ENCODE results near the gene POLH. TPM values are rescaled to one million over a fixed set of nuclear protein-coding genes. Genes with fewer than 3 reads are reported as not detected.
"Not testable (repeated sequence)": the region's sequence is repeated elsewhere in the genome, so short reads cannot be mapped to it uniquely, and the experiment has no call there.

POLH gene
- polyA plus RNA-seq, 6 donors from 2014 or later, result 15.1 to 41.4 (median 19.1) TPM

DNA sequence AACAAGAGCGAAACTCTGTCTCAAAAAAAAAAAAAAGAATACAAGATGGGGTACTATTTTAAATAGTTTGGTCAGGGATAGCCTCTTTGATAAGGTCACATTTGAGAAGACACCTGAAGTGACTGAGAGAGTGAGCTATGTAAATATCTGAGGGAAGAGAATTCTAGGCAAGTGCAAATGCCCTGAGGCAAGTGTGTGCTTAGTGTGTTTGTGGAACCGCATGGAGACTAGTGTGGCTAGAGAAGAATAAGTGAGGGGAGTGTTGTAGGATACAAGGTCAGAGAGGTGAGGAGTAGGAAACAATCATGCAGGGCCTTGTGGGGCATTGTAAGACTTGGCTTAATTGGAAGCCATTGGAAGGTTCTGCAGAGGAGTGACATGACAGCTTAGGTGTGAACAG, 72.3 kb downstream of the POLH start:
- Mint-ChIP-seq H3K36me3 (no peaks in the 10 kb centered on the region), H3K4me3 (peak overlapping the region in 1 of 8 donors; percentile 10), H3K9me3 (no peaks in the 10 kb centered on the region), H3K27ac (peak overlapping the region in 1 of 6 donors; percentile 3), H3K4me1 (peaks cover 15 to 17% (median 15%) of the 10 kb centered on the region in 3 donors), H3K27me3 (peaks cover 0 to 6% (median 0%) of the 10 kb centered on the region in 3 donors)
- DNase-seq, result no peak
- no peak for ATAC-seq (ENCODE audit: low read depth in 2 of 2)

DNA sequence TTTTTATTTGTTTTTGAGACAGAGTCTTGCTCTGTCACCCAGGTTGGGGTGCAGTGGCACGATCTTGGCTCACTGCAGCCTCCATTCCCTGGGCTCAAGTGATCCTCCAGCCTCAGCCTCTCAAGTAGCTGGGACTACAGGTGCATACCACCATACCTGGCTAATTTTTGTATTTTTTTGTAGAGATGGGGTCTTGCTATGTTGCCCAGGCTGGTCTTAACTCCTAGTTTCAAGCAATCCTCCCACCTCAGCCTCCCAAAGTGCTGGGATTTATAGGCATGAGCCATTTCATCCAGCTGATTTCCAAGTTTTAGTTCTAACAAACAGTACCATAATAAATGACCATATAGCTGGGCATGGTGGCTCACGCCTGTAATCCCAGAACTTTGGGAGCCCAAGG, 76.8 kb downstream of the POLH start:
- not testable (repeated sequence) for H3K27ac Mint-ChIP-seq; H3K36me3 Mint-ChIP-seq; ATAC-seq (ENCODE audit: low read depth in 2 of 2)

DNA sequence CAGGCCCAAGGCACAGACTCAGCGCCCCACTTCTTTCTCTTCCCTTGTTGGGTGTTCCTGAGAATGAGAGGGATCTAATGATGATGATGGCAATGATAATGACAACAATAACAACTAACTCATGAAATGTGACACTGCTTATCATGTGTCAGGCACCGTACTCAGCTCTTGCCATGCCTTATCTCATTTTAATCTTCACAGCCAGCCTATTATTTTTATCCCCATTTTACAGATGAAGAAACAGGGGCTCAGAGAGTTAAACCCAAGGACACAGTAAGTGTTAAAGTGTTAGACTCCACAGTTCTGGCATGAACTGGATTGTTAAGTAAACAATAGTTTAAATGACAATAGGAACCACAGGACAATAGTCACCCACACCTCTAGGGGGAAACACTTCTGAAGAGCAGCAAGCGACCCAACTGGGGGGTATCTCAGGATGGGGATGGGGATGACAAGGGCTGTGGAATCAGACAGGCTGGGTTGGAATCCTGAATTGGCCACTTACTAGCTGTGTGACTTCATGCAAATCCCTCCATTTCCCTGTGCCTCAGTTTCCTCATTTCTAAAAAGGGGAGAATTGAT, 81.3 kb downstream of the POLH start:
- Mint-ChIP-seq H3K9me3 (peaks cover 0 to 5% (median 0%) of the 10 kb centered on the region in 7 donors), H3K4me1 (no peaks in the 10 kb centered on the region), H3K4me3 (no peak overlapping the region), H3K27me3 (peaks cover 0 to 18% (median 6%) of the 10 kb centered on the region in 3 donors), H3K36me3 (peaks cover 0 to 5% of the 10 kb centered on the region in 2 donors), H3K27ac (no peak overlapping the region)
- DNase-seq (no peak), ATAC-seq (ENCODE audit: low read depth in 2 of 2) (no peak)

More for the DNA sequence above, 76.8 kb downstream of the POLH start:
- not testable (repeated sequence) for H3K4me3 Mint-ChIP-seq, H3K9me3 Mint-ChIP-seq, DNase-seq, H3K4me1 Mint-ChIP-seq
- H3K27me3 Mint-ChIP-seq, result peaks cover 0 to 24% (median 6%) of the 10 kb centered on the region in 3 donors

DNA sequence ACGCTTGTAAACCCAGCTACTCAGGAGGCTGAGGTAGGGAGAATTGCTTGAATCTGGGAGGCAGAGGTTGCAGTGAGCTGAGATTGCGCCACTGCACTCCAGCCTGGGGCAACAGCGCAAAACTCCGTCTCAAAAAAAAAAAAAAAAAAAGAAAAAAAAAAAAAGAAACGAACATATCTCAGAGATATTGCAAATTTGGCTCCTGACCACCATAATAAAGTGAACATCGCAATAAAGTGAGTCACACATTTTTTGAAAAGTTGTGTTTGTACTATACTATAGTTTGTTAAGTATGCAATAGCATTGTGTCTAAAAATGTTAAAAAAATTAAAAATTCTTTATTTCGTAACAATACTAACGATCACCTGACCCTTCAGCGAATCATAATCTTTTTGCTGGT, 82.2 kb downstream of the POLH start:
- Mint-ChIP-seq H3K4me1 (no peaks in the 10 kb centered on the region), H3K9me3 (peaks cover 0 to 5% (median 0%) of the 10 kb centered on the region in 7 donors), H3K4me3 (no peak overlapping the region), H3K27ac (no peak overlapping the region), H3K36me3 (peaks cover 0 to 5% of the 10 kb centered on the region in 2 donors), H3K27me3 (peaks cover 0 to 18% (median 6%) of the 10 kb centered on the region in 3 donors)
- ATAC-seq (ENCODE audit: low read depth in 2 of 2) (no peak), DNase-seq (no peak)

DNA sequence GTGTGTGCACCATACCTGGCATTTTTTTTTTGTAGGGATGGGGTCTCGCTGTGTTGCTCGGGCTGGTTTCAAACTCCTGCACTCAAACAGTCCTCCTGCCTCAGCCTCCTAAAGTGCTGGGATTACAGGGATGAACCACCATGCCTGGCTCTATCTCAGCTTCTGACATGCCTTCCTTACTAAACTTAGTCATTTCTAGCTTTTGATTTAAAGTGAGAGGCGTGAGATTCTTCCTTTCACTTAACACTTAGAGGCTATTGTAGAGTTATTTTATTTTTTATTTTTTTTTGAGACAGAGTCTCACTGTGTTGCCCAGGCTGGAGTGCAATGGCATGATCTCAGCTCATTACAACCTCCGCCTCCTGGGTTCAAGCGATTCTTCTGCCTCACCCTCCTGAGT, 87.0 kb downstream of the POLH start:
- H3K4me1 Mint-ChIP-seq, result peaks cover 9 to 13% (median 12%) of the 10 kb centered on the region in 3 donors
- H3K27ac Mint-ChIP-seq; H3K4me3 Mint-ChIP-seq; H3K9me3 Mint-ChIP-seq; DNase-seq; ATAC-seq (ENCODE audit: low read depth in 2 of 2); H3K36me3 Mint-ChIP-seq; H3K27me3 Mint-ChIP-seq: not testable (repeated sequence)

Other genes with a start within 250 kb of the POLH start
- gene ZNF318, start 206.5 kb upstream of the POLH start, polyA plus RNA-seq (ENCODE audit: low read depth in 6 of 6), result 100 to 1,000 TPM in 1 of 6 donors, 10 to 100 TPM in 5; 25.2 to 105 (median 43.4) TPM
- gene ABCC10, start 148.6 kb upstream of the POLH start, polyA plus RNA-seq (ENCODE audit: low read depth in 6 of 6), result 10 to 100 TPM in 5 of 6 donors, 1 to 10 TPM in 1; 9.0 to 21.0 (median 12.3) TPM
- gene DLK2, start 120.6 kb upstream of the POLH start, polyA plus RNA-seq (ENCODE audit: low read depth in 6 of 6), result under 1 TPM in 4 of 6 donors, not detected in 2; 0.34 to 0.39 (median 0.39) TPM
- gene TJAP1, start 98.6 kb upstream of the POLH start, polyA plus RNA-seq (ENCODE audit: low read depth in 6 of 6), result 10 to 100 TPM in 3 of 6 donors, 1 to 10 TPM in 3; 6.9 to 16.7 (median 9.2) TPM
- not detected for gene LRRC73, start 65.8 kb upstream of the POLH start, polyA plus RNA-seq (ENCODE audit: low read depth in 6 of 6)
- 10 to 100 TPM; 72.5 to 97.5 (median 89.9) TPM for gene YIPF3, start 59.3 kb upstream of the POLH start, polyA plus RNA-seq (ENCODE audit: low read depth in 6 of 6)
- 10 to 100 TPM in 4 of 6 donors, 1 to 10 TPM in 2; 9.3 to 19.8 (median 13.1) TPM for gene POLR1C, start 59.1 kb upstream of the POLH start, polyA plus RNA-seq (ENCODE audit: low read depth in 6 of 6)
- 10 to 100 TPM in 1 of 6 donors, 1 to 10 TPM in 5; 5.0 to 15.3 (median 7.7) TPM for gene XPO5, start 147 bp upstream of the POLH start, polyA plus RNA-seq (ENCODE audit: low read depth in 6 of 6)
- 10 to 100 TPM in 1 of 6 donors, 1 to 10 TPM in 5; 2.5 to 17.3 (median 3.8) TPM for gene GTPBP2, start 53.1 kb downstream of the POLH start, polyA plus RNA-seq (ENCODE audit: low read depth in 6 of 6)
- gene MAD2L1BP, start 59.7 kb downstream of the POLH start, polyA plus RNA-seq (ENCODE audit: low read depth in 6 of 6), result 10 to 100 TPM; 21.3 to 31.4 (median 27.9) TPM
- 1 to 10 TPM in 4 of 6 donors, under 1 TPM in 1, not detected in 1; 0.96 to 1.9 (median 1.5) TPM for gene RSPH9, start 68.9 kb downstream of the POLH start, polyA plus RNA-seq (ENCODE audit: low read depth in 6 of 6)
- gene MRPS18A, start 111.6 kb downstream of the POLH start, polyA plus RNA-seq (ENCODE audit: low read depth in 6 of 6), result 10 to 100 TPM; 61.1 to 91.0 (median 80.1) TPM
- gene VEGFA, start 194.0 kb downstream of the POLH start, polyA plus RNA-seq (ENCODE audit: low read depth in 6 of 6), result under 1 TPM in 4 of 6 donors, not detected in 2; 0.08 to 0.70 (median 0.41) TPM